SK-N-MC (cell line): ENCODE results near the gene TGM4.

Source experiments
- EZH2 ChIP-seq: fragments of 200-600 bp; sonication (generic); IDR thresholded peaks from one replicate; pipeline ENCODE4 v1.6.1; 2017; ENCODE audit warnings: antibody characterized with exemption
- FOXP2 ChIP-seq: optimal IDR thresholded peaks from 2 replicates; pipeline ENCODE3; 2011; ENCODE audit warnings: mild to moderate bottlenecking, moderate library complexity; ENCODE audit not compliant: insufficient read depth; ENCODE audit errors: extremely low read length, control extremely low read depth
- POLR2AphosphoS5 ChIP-seq: IDR thresholded peaks from 2 replicates; pipeline ENCODE4 v1.6.1; 2012; ENCODE audit warnings: mild to moderate bottlenecking, low read depth, low read length, borderline replicate concordance

DNA sequence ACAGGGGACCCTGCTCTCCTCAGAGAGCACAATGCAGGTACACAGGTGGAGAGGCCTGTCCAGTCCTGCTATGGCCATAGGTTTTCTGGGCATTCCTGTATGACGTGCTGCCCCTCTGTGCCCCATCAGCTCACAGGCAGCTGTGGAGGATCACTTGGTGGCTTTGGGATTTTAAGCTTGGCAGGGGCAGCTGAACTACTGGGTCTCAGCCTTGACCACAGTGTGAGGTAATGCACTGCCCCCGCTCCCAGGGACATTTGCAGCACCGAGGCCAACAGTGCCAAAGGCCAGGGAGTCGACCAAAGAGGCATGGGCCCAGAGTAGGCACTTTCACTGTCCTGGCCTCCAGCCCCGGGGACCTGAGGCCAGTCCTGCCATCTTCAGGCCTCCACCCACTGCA, 55.4 kb downstream of the TGM4 start:
- no peak for TF ChIP-seq EZH2
- TF ChIP-seq POLR2AphosphoS5 = no peak
- no peak for TF ChIP-seq FOXP2
